HG03469 (cell line): Measurements from ENCODE around the gene RHOT2.
"Not testable (repeated sequence)": the region's sequence is repeated elsewhere in the genome, so short reads cannot be mapped to it uniquely, and the experiment has no call there.

ENCODE experiments used
- ATAC-seq: cut with Tn5 transposase; IDR thresholded peaks from one replicate; pipeline ENCODE4 v1.9.1; 2021; ENCODE audit warnings: mild to moderate bottlenecking, moderate library complexity, moderate number of reproducible peaks; ENCODE audit not compliant: unreplicated experiment

RHOT2 gene

DNA sequence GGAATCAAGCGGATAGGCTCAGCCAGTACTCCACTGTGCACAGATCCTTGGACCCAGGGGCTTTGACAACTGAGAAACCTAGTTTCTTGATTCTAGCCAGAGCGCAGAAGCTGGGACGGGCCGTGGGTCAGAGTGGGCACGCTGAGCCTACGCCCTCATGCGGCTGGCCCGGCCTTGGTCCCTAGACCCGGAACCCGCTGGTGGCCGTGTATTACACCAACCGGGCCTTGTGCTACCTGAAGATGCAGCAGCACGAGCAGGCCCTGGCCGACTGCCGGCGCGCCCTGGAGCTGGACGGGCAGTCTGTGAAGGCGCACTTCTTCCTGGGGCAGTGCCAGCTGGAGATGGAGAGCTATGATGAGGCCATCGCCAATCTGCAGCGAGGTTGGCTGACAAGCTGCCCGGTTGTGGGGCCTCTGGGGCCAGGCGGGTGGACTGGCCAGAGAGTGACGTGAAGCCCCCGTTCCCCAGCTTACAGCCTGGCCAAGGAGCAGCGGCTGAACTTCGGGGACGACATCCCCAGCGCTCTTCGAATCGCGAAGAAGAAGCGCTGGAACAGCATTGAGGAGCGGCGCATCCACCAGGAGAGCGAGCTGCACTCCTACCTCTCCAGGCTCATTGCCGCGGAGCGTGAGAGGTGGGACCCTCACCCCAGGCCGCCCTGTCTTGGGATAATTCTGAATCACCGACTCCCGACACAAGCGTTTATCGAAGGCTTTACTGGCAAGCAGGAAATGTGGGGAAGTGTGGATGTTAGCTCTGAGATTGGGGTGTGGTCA is 13.2 kb downstream of the RHOT2 start:
- no peak for ATAC-seq

DNA sequence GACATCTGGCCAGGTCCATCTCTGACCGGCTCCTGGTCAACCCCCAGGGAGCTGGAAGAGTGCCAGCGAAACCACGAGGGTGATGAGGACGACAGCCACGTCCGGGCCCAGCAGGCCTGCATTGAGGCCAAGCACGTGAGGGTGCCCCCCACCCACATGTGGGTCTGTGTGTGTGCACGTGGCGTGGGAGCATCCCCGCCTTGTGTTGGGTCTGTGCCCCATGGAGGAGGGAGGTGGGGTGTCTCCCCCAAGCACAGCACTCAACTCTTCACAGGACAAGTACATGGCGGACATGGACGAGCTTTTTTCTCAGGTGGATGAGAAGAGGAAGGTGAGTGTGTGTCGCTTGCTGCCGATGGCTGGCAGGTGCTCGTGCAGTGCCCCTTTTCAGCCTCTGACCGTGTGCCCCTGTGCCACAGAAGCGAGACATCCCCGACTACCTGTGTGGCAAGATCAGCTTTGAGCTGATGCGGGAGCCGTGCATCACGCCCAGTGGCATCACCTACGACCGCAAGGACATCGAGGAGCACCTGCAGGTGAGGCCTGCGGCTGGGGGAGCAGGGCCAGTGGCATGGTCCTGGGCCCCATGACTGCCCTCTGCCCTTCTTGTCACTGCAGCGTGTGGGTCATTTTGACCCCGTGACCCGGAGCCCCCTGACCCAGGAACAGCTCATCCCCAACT is 14.0 kb downstream of the RHOT2 start:
- ATAC-seq, result no peak

DNA sequence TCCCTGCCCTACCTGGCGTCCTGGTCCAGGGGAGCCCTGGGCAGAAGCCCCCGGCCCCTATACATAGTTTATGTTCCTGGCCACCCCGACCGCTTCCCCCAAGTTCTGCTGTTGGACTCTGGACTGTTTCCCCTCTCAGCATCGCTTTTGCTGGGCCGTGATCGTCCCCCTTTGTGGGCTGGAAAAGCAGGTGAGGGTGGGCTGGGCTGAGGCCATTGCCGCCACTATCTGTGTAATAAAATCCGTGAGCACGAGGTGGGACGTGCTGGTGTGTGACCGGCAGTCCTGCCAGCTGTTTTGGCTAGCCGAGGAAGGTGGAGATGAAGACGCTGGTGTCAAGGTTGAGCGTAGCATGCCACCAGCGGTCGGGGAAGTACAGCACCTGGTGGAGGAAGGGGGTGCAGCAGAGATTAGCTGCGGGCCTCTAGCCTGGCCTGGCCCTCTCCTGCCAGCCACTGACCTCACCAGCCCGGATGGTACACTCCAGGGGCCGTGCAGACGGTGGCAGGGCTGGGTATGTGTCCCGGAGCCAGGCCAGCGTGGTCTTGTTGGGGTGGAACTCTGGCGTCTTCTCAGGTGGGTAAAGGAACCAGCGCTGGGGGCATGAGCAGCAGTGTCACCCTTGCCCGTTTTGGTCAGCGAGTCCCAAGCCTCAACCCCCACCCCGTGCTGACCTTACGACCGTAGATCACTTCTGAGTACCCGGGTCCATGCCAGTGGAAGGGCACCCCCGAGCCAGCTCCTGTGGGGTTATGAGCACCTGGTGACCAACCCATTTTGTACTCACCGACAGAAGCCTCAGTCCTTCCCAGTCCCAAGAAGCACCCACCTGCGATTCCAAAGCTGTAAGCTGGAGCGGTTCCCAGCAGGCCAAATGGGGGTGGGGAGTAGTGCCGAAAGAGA is 14.8 kb downstream of the RHOT2 start:
- ATAC-seq, result no peak

GRCh38 chr16:683396-684070 is 15.6 kb downstream of the RHOT2 start:
- ATAC-seq, result no peak

DNA sequence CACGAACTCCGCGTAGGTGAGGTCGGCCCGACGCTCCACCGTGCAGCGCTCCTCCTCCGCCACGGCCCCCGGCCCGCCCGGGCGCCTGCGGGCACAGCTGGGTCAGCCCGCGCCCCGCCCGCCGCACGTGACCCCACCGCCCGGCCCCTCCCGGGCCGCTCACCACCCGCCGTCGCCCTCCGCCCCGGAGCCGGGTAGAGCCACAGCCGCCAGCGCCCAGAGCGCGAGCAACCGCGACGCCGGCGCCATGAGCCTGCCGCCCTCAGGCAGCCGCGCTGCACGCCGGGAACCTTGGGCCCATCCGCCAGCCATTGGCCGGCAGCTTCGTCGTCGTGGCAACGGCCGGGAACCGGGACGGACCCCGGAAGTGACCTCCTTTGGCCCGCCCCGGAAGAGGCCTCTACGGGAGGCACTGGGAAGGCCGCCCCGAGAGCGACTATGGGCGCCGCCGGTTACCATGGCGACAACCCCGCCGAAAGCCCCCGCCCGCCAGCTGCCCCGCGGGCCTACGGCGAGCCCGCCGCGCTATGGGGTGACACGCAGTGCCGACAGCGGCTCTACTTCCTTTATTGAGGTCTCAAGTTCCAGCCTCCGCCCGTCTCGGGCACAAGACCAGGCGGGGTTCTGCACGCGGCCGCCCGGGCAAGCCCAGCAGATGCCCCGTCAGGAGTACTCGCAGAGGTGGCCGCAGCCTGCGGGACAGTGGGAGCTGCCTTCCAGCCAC is 16.3 kb downstream of the RHOT2 start, which contains the start of gene JMJD8:
Gene JMJD8, minus strand, starts transcription at position 264 of the 724 bp plus-strand sequence. Its CDS starts 15 bp downstream, at position 249.
- ATAC-seq, result peak; percentile 30

DNA sequence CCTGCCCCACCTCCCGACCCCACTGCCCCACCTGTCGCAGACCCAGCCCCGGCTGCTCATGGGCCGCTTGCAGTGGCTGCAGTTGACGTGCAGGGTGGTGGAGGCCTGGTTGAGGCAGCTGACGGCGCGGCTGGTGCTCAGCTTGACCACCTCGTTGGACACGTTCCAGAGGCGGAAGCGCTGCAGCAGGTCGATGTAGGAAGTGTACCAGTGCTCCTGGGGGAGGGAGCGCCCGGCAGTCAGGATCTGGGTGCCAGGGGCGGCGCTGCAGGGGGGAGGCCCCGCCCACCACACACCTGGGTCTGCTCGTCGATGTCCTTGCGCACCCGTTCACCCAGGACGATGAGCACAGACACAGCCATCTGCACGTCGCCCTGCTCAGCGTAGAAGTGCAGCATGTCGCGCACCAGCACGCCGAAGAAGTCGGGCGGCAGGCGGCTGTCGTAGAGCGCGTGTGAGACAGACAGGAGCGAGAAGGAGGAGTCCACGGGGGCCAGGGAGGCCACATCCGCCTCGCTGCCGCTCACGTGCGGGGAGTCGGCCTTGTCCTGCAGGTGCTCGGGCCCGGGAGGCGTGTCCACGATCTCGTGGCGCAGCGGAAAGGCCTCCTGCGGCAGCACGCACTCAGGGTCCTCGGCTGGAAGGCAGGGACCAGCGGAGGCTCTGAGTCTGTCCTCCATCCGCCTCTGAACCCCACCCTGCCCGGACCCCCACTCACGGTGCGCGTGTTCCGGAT is 17.2 kb downstream of the RHOT2 start:
- no peak for ATAC-seq

DNA sequence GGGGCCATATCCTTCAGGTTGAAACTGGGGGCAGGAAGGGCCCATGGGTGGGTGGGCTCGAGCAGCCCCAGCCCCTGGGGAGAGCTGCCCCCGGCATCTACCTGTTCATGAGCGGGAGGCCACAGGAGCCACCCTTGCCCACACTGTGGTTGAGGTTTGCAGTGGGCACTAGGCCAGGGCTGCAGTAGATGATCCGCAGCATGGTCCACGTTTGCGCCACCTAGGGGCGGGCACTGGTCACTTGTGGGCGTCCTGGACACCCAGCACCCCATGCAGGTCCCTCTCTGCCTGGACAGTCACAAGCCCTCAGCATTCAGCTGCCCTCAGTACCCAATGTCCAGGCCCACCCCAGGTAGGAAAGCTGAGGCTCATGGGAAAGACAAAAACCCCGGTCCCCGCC is 18.0 kb downstream of the RHOT2 start:
- ATAC-seq, result no peak

- no peak for ATAC-seq
Measured at GRCh38 chr16:686459-687260, 18.7 kb downstream of the RHOT2 start.

DNA sequence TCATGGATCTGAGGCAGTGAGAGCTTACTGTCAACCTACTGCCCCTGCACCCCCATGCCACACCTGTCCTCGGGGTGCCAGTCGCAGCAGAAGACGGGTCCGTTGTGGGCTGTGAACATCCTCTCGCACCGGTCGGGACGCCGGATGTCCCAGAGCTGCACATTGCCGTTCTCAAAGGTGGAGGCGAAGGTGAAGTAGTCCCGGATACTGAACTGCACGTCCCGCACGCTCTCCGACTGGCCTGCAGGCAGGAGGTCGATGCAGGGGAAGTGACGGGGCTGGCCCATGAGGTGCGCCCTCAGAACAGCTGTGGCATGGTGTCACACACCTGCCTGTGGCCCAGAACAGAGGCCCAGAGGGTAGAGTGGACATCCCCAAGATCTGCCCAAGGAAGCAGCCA is 19.6 kb downstream of the RHOT2 start:
- no peak for ATAC-seq

GRCh38 chr16:689175-689897 is 21.4 kb downstream of the RHOT2 start:
- no peak for ATAC-seq

DNA sequence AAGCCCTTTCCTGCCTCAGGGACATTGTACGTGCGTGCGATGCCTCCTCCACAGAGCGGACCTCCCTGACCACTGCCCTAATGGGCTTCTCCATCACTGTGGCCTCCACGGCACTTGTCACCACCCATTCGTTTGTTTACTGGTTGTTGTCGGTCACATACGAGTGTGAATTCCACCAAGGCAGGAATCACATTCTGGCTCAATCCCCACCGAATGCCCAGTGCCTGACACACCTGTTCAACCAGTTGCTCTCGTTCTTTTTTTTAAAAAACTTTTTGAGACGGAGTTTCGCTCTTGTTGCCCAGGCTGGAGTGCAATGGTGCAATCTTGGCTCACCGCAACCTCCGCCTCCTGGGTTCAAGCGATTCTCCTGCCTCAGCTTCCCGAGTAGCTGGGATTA is 23.3 kb downstream of the RHOT2 start:
- not testable (repeated sequence) for ATAC-seq

GRCh38 chr16:692356-693108 is 24.6 kb downstream of the RHOT2 start:
- ATAC-seq, result no peak

DNA sequence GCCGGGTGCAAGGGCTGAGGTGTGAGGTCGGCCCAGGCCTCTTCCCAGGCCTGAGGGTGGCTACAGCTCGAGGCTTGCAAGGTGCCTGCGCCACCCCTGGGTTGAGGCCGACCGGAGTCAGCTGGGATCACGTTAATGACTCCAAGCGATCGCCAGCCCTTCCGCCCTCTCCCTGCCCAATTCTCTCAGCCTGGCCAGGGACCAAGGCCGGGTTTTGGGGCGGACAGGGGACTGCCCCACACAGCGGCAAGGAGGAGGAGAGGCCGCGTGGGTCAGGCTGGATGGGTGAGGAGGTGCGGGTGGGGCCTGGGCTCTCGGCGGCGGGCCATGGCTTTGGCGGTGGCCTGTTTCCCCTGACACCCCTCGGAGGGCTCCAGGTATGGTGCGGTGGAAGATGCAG is 25.4 kb downstream of the RHOT2 start:
- no peak for ATAC-seq

GRCh38 chr16:693766-694165 is 25.8 kb downstream of the RHOT2 start:
- ATAC-seq, result no peak

DNA sequence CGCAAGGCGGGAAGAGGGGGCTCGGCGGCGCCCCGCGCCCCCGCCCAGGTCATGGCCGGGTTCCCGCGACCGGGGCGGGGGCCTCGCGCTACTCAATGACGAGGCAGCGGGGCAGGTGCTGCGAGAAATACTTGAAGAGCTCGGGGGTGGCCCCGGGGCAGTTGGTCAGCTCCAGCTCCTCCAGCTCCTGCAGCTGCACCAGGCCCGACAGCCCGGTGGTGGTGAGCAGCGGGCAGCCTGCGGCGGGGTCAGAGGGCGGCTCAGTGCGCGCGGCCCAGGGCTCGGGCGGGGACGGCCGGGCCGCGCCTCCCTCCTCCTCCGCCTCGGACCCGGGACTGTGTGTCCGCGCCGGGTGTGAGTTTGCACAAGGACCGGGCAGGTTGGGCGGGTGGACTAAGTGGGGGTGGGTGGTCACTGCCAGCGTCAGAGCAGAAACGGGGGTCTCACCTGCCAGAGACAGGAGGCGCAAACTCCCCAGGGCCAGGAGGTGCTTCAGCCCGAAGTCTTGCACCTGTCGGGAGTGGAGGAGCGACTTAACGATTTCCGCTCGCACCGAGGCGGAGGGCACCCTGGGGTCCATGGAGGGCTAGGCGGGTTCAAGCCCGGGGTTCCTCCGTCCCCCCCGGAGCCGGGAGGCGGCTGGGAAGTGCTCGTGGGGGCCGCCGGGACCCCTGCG is 26.4 kb downstream of the RHOT2 start:
- no peak for ATAC-seq

DNA sequence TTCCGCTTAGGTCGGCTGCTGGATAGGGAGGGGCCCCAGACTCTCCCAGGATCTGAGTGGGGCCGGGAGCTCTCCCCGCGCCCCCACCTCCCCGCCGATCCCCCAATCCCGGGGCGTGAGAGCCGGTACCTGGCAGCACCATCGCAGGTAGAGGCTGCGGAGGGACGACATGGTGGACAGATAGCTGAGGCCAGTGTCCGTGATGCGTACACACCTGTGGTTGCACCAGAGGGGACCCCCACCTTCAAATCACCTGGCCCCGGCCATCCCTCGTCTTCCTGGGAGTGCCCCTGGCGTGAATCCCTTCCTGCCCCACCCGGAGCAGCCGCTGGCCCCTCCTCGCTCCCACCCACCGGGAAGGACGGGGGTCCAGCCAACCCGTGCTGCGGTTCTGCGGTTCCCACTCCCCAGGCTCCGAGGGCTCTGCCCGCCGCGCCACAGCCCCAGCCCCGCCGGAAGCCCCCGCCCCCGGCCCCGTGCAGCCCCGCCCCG is 27.0 kb downstream of the RHOT2 start:
- ATAC-seq, result no peak
